Measurements from ENCODE around the gene ABCA1.

Gene ABCA1

DNA sequence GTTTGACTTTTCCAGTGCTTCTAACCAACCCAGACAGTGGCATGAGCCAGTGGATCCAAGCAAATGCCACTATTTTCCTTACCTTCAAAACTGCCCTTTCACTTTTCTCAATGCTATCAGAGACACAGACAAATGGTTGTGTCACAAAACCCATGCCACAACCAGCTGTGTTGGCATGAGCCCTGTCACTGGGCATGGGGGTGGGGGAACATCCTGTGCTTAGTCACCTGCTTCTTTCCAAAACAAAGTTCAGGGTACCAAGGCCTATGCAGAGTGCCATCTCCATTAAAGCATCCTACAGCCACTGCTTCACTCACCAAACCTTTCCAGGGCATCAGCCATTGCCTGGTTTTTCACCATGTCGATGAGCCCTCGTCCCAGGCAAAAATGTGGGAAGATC is 133.9 kb downstream of the ABCA1 start:
- no peak overlapping the region for H3K27ac ChIP-seq (ENCODE audit: low read length)
- no peak overlapping the region for H3K4me3 ChIP-seq (ENCODE audit: low read depth in 1 of 2, low read length in 2 of 2)
- H3K9me3 ChIP-seq (ENCODE audit: insufficient read depth, low read length, severe bottlenecking): no peaks in the 10 kb centered on the region
- no peaks in the 10 kb centered on the region for H3K36me3 ChIP-seq (ENCODE audit: insufficient read depth, low read length)
- TF ChIP-seq, protein P1, sequence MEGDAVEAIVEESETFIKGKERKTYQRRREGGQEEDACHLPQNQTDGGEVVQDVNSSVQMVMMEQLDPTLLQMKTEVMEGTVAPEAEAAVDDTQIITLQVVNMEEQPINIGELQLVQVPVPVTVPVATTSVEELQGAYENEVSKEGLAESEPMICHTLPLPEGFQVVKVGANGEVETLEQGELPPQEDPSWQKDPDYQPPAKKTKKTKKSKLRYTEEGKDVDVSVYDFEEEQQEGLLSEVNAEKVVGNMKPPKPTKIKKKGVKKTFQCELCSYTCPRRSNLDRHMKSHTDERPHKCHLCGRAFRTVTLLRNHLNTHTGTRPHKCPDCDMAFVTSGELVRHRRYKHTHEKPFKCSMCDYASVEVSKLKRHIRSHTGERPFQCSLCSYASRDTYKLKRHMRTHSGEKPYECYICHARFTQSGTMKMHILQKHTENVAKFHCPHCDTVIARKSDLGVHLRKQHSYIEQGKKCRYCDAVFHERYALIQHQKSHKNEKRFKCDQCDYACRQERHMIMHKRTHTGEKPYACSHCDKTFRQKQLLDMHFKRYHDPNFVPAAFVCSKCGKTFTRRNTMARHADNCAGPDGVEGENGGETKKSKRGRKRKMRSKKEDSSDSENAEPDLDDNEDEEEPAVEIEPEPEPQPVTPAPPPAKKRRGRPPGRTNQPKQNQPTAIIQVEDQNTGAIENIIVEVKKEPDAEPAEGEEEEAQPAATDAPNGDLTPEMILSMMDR (IDR thresholded peaks at IDR 0.05; ENCODE audit: borderline replicate concordance, extremely low read depth, low read length, poor library complexity, severe bottlenecking): no peak
- no peak for TF ChIP-seq EZH2 (IDR thresholded peaks at IDR 0.05; ENCODE audit: borderline replicate concordance, low read depth, low read length, severe bottlenecking)
- no peak overlapping the region for H3K4me2 ChIP-seq (ENCODE audit: insufficient read depth, low read length)
- H4K20me1 ChIP-seq (ENCODE audit: insufficient read depth, low read length): no peaks in the 10 kb centered on the region
- peaks cover 3% of the 10 kb centered on the region for H3K27me3 ChIP-seq (ENCODE audit: insufficient read depth, low read length, poor library complexity)
- no peaks in the 10 kb centered on the region for H3K4me1 ChIP-seq (ENCODE audit: insufficient read depth, low read length)
- ATAC-seq (ENCODE audit: insufficient read depth, low read depth) (no peak), DNase-seq (no peak)
- no peak overlapping the region for H3K9ac ChIP-seq (ENCODE audit: low read depth, low read length)
- no peaks in the 10 kb centered on the region for H3K79me2 ChIP-seq (ENCODE audit: insufficient read depth, low read length)
- H2AFZ ChIP-seq (ENCODE audit: low read depth, low read length): no peak overlapping the region

DNA sequence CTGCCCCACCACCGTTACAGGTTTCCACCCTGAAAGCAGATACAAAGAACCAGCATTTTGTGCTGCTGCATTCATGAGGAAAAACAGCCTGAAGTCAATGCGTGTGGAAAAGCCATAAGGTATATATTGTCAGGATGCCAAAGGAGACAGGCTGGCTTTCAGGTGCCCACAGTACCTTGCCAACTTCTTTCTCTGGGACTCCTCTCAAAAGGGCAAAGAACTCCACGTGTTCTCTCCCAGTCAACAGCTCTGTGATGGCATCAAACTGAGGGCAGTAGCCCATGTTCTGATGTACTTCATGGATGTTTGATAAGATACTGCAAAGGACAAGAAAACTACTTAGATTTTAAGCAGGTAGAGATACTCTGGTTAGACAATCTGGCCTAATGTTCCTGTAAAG is 139.7 kb downstream of the ABCA1 start:
- Histone ChIP-seq H2AFZ (ENCODE audit: low read depth, low read length) (no peak overlapping the region), H3K36me3 (ENCODE audit: insufficient read depth, low read length) (no peaks in the 10 kb centered on the region), H4K20me1 (ENCODE audit: insufficient read depth, low read length) (no peaks in the 10 kb centered on the region), H3K9me3 (ENCODE audit: insufficient read depth, low read length, severe bottlenecking) (no peaks in the 10 kb centered on the region), H3K27me3 (ENCODE audit: insufficient read depth, low read length, poor library complexity) (no peaks in the 10 kb centered on the region), H3K27ac (ENCODE audit: low read length) (no peak overlapping the region), H3K79me2 (ENCODE audit: insufficient read depth, low read length) (no peaks in the 10 kb centered on the region), H3K9ac (ENCODE audit: low read depth, low read length) (no peak overlapping the region), H3K4me1 (ENCODE audit: insufficient read depth, low read length) (no peaks in the 10 kb centered on the region), H3K4me2 (ENCODE audit: insufficient read depth, low read length) (no peak overlapping the region), H3K4me3 (ENCODE audit: low read depth in 1 of 2, low read length in 2 of 2) (no peak overlapping the region)
- no peak for DNase-seq
- no peak for ATAC-seq (ENCODE audit: insufficient read depth, low read depth)
- no peak for TF ChIP-seq EZH2 (IDR thresholded peaks at IDR 0.05; ENCODE audit: borderline replicate concordance, low read depth, low read length, severe bottlenecking)
- TF ChIP-seq, protein P1 (IDR thresholded peaks at IDR 0.05; ENCODE audit: borderline replicate concordance, extremely low read depth, low read length, poor library complexity, severe bottlenecking): no peak

DNA sequence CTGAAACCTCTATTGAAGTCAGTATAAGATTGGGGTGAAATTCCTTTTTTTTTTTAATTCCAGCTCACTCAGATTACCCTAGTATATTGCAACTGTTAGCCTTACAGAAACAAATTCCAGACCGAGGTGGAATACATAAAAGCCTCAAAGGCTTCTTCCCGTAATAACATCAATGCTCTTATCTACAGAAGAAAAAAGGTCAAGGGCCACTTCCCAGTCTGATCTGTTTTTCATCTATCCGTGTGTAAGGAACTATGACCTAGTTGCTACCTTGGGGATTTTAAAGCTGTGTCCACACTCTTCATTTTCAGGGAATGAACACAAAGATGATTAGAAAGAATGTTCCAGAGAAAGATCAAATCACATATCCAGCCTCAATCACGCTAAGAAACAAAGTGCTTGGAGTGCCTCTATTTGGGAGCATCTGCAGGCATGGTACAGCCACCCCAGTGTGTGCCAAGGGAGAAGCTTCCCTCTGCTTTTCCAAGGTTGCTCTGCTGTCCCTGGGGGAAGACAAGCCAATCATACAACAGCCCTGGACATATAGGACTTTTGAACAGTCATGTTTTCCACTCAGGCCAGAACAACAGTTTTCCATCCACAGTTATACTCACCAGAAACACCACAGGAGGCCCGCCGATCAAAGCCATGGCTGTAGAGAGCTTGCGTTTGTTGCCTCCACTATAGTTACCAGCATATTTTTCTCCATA is 140.5 kb downstream of the ABCA1 start:
- no peaks in the 10 kb centered on the region for H3K4me1 ChIP-seq (ENCODE audit: insufficient read depth, low read length)
- no peak overlapping the region for H3K9ac ChIP-seq (ENCODE audit: low read depth, low read length)
- no peaks in the 10 kb centered on the region for H3K36me3 ChIP-seq (ENCODE audit: insufficient read depth, low read length)
- H3K4me2 ChIP-seq (ENCODE audit: insufficient read depth, low read length): no peak overlapping the region
- no peaks in the 10 kb centered on the region for H3K27me3 ChIP-seq (ENCODE audit: insufficient read depth, low read length, poor library complexity)
- H3K79me2 ChIP-seq (ENCODE audit: insufficient read depth, low read length): no peaks in the 10 kb centered on the region
- no peaks in the 10 kb centered on the region for H3K9me3 ChIP-seq (ENCODE audit: insufficient read depth, low read length, severe bottlenecking)
- H2AFZ ChIP-seq (ENCODE audit: low read depth, low read length): no peak overlapping the region
- ATAC-seq (ENCODE audit: insufficient read depth, low read depth) (no peak), DNase-seq (no peak)
- H3K27ac ChIP-seq (ENCODE audit: low read length): no peak overlapping the region
- H4K20me1 ChIP-seq (ENCODE audit: insufficient read depth, low read length): no peaks in the 10 kb centered on the region
- H3K4me3 ChIP-seq (ENCODE audit: low read depth in 1 of 2, low read length in 2 of 2): no peak overlapping the region
- TF ChIP-seq, protein P1 (IDR thresholded peaks at IDR 0.05; ENCODE audit: borderline replicate concordance, extremely low read depth, low read length, poor library complexity, severe bottlenecking): no peak
- no peak for TF ChIP-seq EZH2 (IDR thresholded peaks at IDR 0.05; ENCODE audit: borderline replicate concordance, low read depth, low read length, severe bottlenecking)

All from DND-41 (cell line).